CD4-positive, alpha-beta T cell treated with Interleukin-21 for 1 hour (primary cell): ENCODE measurements around the gene ASH1L.
"Not testable (repeated sequence)": the region's sequence is repeated elsewhere in the genome, so short reads cannot be mapped to it uniquely, and the experiment has no call there.

ENCODE experiments used
- DNase-seq: peaks from one replicate; pipeline ENCODE4 v3.0.0-alpha.2; 2020

The ASH1L gene

DNA sequence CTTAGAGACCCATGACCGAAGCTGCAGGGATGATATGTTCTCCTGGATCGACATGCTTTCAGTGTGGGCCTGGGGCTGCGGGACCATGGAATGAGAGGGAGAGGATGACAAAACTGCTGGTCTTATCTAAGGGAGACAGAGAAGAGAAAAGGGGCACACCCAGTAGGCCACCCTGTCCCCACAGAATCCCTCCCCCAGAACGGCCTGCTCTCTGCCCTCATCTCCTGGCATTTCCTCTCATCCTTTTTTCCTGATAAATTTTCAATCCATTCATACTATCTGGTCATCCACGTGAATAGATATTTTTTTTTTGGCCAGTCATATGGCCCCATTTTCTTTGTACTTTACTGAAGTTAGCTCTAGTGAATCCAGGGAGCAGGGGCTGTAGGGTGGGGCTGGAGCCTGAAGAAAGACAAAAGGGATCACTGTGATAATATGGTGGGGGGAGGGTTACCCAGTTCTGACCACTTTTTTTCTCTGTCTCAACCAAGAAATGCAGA lies 261.2 kb downstream of the ASH1L start, which contains the start of gene PKLR:
Gene PKLR (minus strand): TSS at position 97 of the 500 bp plus-strand sequence. CDS start 43 bp downstream, at position 54.
- no peak for DNase-seq

DNA sequence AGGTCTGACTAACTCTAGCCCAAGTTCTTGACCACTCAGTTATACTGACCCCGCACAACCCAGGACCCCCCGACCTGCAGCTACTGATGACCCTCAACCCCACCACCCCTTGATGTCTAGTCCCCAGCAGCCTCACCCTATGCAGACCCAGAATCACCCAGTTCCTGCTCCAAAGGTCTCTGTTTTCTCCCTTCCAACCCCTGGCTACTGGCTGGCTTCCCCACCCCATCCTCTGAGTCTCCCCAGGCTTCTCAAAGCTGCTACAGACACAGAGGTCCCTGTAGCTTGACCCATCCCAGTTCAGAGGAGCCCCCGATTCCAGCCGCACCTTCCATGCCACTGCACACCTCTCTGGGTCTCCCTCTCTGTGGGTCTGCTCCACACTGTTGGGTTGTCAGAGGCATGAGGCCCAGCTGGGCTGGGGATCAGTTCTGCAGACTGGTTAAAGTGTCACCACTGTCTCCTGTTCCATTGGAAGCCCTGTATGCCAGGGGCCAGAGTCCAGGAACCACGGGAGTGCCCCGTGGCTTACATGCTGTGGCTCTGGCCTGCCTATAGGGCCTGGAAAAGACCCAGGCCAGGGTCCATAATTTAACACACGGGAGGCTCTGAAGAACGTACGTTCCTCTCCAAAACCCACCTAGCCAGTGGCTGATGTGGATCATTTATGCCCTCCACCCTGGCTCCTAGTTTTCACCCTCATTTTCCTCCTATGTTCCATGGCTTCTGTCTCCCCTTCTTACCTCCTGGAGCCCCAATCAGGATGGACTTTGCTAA lies 261.9 kb downstream of the ASH1L start:
- DNase-seq: no peak

DNA sequence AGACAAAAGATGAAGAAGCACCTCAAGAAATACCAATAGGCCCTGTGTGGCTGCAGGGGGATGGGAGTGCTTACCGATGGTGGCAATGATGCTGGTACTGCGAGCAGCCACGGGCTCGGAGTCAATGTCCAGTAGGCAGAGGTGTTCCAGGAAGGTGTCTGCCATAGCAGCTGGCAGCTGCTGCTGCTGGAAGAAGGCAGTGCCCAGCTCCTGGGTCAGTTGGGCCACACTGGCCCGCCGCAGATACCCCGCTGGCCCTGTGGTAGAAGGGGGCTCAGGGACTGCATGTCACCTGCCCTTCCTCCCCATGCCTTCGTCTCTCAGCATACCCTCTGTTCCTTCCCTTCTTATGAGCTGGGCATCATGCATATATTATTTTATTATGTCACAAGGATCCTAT lies 262.6 kb downstream of the ASH1L start:
- DNase-seq: no peak

DNA sequence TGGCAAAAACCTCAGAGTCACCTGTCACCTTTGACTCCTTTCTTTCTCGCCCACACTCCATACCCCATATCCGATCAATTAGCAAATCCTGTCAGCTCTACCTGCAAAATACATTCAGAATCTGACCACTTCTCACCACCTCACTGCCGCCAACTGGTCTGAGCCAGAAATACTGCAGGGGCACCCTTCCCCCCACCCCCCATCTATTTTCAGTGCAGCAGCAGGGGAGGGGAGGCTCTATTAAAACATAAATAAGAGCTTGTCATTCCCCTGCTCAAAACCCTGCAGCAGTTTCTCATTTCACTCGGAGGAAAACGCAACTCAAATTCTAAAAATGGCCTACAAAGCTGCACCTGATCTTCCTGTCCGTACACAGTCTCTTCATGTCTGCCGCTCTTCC lies 265.2 kb downstream of the ASH1L start:
- no peak for DNase-seq

DNA sequence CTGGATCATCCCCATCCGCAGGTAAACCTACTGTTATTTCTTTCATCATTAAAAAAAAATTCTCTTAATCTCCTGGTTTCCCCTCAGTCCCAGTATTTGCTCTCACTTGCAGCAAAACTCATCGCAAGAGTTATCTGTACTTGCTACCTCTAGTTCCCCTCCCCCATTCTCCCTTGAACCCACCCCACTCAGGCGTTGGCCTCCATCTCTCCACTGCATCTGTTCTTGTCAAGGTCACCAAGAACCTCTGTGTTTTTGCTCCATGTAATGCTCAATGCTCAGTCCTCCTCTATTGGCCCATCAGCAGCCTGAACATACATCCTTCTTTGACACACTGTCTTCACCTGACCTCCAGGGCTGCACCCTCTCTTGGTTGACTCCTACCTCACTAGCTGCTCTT lies 265.9 kb downstream of the ASH1L start:
- no peak for DNase-seq

DNA sequence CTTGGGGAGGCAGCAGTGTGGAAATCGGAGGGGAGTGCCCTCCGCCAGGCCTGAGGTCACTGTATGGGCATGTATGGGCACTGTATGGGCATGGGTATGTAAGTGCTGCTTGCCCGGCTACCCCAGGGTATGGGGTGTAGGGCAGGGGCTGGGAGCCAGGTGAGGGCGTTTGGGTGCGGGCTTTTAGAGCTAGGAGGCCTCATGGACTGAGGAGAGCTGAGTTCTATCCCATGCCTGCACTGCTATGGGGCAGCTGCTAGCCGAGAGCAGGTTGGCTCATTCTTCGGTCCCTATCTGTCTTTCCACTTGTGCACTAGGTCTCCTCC lies 266.7 kb downstream of the ASH1L start:
- no peak for DNase-seq

DNA sequence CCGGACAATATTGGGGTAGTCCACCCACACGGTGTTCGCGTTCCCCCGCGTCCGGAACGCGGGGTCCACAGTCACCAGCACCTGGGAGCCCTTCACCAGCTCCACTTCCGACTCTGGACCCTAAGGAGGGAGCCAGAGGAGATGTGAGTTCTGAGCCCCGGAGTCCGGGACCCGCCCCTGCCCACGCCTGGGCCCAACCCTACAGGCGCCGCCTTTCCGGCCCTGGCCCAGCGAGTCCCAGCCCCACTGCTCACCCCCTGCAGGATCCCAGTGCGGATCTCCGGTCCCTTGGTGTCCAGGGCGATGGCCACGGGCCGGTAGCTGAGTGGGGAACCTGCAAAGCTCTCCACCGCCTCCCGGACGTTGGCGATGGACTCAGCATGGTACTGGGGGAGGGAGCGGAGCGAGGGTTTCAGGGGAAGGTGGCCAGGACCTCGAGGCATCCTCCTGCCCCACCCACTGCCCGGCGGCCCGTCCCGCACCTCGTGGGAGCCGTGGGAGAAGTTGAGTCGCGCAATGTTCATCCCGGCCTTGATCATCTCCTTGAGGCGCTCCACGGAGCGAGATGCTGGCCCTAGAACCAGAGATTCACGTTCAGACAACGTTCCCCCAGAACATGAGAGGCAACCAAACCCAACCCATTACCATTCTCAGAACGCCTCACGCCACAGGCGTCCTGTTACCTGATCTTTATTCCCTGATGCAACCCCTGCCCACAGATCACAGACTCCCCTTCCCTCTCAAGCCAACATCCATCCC lies 267.2 kb downstream of the ASH1L start:
- DNase-seq: no peak

DNA sequence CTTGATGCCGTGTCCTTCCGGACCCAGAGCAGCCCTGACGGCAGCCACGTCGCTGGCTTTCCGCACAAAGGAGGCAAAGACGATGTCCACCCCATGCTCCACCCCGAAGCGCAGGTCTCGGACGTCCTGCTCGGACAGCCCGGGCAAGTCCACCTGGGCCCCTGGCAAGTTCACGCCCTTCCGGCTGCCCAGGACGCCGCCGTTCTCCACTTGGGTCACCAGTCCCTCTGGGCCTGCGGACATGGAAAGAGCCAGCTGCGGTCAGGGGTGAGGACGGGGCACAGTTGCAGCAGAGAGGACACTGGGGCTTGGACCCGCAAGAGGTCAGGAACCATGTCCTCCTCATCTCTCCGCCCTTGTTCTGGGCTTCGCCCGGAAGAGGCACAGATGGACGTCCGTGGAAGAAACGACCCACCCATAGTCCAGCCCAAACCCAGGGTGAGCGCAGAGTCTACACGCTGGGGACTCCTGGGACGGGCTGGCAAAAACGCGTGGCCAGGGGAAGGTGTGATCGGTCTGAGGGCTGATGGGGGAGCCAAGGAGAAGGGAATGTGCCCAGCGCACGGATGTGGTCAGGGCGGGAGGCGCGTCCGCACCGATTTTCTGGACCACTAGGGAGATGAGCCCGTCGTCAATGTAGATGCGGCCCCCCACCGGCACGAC lies 268.0 kb downstream of the ASH1L start:
- no peak for DNase-seq

DNA sequence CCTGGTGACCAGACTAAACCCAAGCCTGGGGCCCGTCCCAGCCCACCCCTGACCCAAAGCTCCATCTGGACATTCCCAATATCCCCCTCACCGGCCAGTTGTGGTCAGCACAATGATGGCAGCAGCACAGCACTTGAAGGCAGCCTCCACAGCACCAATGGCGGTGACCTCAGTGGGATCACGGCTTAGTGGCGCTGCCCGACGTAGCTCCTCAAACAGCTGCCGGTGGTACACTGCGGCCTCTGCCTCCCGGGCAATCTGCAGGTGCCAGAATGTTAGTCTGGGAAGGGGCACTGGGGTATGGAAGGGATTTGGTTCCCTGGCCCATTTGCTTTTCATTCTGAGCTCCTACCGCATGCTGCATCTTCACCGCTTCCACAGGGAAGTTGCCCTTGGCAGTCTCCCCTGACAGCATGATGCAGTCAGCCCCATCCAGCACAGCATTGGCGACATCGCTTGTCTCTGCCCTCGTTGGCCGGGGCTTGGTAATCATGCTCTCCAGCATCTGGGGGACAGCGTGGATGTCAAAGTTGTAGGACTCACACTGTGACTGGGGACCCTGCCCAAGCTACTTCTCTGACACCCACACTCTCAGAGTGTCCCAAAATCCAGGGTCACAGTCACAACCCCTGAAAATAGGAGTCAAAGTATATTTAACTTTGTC lies 269.4 kb downstream of the ASH1L start:
- DNase-seq: no peak

DNA sequence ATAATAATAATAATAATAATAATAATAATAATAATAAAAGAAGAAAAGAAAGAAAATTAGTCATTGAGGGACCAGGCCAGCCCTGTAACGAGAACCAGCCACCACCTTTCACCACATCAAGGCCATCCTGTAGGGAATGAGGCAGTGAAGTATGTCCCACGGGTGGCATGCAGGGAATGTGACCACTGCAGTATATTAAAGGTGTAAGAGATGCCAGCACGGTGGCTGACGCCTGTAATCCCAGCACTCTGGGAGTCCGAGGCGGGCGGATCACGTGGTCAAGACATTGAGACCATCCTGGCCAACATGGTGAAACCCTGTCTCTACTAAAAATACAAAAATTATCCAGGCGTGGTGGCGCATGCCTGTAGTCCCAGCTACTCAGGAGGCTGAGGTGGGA lies 271.6 kb downstream of the ASH1L start:
- not testable (repeated sequence) for DNase-seq

DNA sequence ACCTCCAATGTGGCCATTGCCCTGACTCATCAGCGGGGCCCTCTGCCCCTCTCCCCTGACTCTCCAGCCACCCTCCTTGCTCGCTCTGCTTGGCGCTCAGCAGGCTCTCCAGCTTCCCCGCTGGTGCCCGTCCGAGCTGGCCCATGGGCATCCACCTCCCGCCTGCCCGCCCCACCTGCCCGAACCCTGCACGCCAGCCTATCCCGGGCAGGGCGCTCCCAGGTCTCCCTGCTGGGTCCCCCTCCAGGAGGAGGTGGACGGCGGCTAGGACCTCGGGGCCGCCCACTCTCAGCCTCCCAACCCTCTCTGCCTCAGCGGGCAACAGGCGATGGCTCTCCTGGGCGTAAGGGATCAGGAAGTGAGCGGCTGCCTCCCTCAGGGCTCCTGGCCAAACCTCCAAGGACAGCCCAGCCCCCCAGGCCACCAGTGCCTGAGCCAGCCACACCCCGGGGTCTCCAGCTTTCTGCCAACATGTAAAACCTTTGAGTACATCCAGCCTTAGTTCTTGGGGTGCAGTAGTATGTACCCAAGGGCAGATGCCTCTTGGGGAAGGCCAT lies 274.5 kb downstream of the ASH1L start:
- no peak for DNase-seq

DNA sequence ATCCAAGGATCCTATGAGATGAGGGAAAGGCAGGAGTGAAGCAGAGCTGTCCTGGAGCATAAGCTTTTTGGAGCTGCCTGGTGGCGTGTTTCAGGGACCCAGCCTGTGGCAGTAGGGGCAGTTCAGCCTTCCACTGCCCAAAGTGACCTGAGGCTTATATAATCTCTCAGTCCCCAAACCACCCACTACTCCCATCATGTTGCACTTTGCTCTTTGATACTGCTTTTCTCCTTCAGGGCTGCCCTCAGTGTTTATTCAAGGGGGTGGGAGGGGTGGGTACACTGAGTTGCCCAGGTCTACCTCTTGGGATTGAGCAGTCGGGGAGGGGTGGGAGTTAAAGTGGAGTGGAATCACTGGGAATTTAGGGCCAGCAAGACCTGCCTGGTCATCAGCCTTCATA lies 276.1 kb downstream of the ASH1L start:
- no peak for DNase-seq

DNA sequence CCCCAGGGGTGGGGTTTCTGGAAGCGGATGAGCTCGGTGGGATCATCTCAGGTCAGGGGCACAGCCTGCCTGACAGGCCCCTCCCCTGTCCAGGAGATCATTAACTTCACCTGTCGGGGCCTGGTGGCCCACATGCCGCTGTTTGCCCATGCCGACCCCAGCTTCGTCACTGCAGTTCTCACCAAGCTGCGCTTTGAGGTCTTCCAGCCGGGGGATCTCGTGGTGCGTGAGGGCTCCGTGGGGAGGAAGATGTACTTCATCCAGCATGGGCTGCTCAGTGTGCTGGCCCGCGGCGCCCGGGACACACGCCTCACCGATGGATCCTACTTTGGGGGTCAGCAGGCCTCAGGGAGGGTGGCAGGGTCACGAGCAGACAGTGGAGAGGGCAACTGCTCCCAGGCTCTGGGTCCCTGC lies 277.0 kb downstream of the ASH1L start:
- no peak for DNase-seq
